HepG2 (cell line): ENCODE data around the gene SENP6. TPM values are rescaled to one million over a fixed set of nuclear protein-coding genes. Genes with fewer than 3 reads are reported as not detected.

Experiments
- ATAC-seq: fragments of 200-7000 bp; cut with Tn5 transposase; 3 replicates; pipeline ENCODE4 v1.9.1; 2020; ENCODE audit warnings: mild to moderate bottlenecking, moderate library complexity
- BruUV-seq: library from RNA; stranded (reverse); fragments of 400-500 nt; replicated peaks from 2 replicates; lab custom pipeline; 2021; lab: Mats Ljungman, UMichigan
- CTCF ChIA-PET: fragments of 300-600 bp; formaldehyde crosslinking; extraction: SDS; loops from one replicate; lab custom pipeline; 2021; ENCODE audit warnings: low total read pairs, inconsistent platforms, low intra/inter-chr PET ratio; lab: Yijun Ruan, JAX
- POLR2A ChIA-PET: fragments of 350-600 bp; sonication (Branson Sonifier 250); formaldehyde crosslinking; loops from one replicate; lab custom pipeline; 2020; ENCODE audit warnings: antibody characterized with exemption, inconsistent platforms; lab: Yijun Ruan, JAX
- DNase-seq: peaks from one replicate; pipeline ENCODE4 v3.0.0-alpha.2; 2015; ENCODE audit warnings: low spot score
- FAIRE-seq: peaks from 3 replicates; lab custom pipeline; 2011; peaks lifted over from hg19 to GRCh38; lab: Jason Lieb, UNC
- H2AFZ ChIP-seq: one replicate; pipeline ENCODE4 v1.6.1; 2011; ENCODE audit warnings: low read length, inconsistent platforms
- H3K27ac ChIP-seq: fragments of 300-600 bp; 3 replicates; pipeline ENCODE4 v1.8.0; 2011; ENCODE audit warnings: mixed run types, mild to moderate bottlenecking, mixed read lengths, low read length, inconsistent platforms; ENCODE audit not compliant: insufficient read depth; ENCODE audit errors: extremely low read length
- H3K27me3 ChIP-seq, 2 experiments: fragments of 200-600 bp in 1 of 2; 2 replicates in 1 of 2; 3 replicates in 1 of 2; pipeline versions ENCODE4 v1.6.0 to v1.8.0; 2011; ENCODE audit warnings: low read length in 2 of 2, mild to moderate bottlenecking in 2 of 2, moderate library complexity in 2 of 2, inconsistent platforms in 1 of 2; ENCODE audit not compliant: insufficient read depth in 2 of 2, control insufficient read depth in 1 of 2
- H3K36me3 ChIP-seq, 2 experiments: fragments of 200-600 bp in 1 of 2; replicated peaks in 1 of 2; 2 replicates in 1 of 2; 3 replicates in 1 of 2; pipeline versions ENCODE4 v1.5.1 to v1.8.0; 2011; ENCODE audit warnings: low read length in 2 of 2, inconsistent platforms in 1 of 2; ENCODE audit not compliant: insufficient read depth in 2 of 2, control insufficient read depth in 1 of 2
- H3K4me1 ChIP-seq: 2 replicates; pipeline ENCODE4 v1.5.1; 2012; ENCODE audit warnings: low read length, inconsistent platforms; ENCODE audit not compliant: insufficient read depth
- H3K4me2 ChIP-seq: 2 replicates; pipeline ENCODE4 v1.6.0; 2011; ENCODE audit warnings: low read depth, low read length, inconsistent platforms
- H3K4me3 ChIP-seq, 3 experiments: fragments of 200-600 bp in 1 of 3; sonication (generic), shearing (Covaris generic) in 1 of 3; replicated peaks in 1 of 3; 2 replicates each; pipeline ENCODE4 v1.5.1; 2011 to 2016; ENCODE audit warnings: low read length in 3 of 3, inconsistent platforms in 2 of 3, low read depth in 2 of 3, mild to moderate bottlenecking in 2 of 3, control low read depth in 1 of 3, mixed read lengths in 1 of 3; ENCODE audit not compliant: insufficient read depth in 1 of 3
- H3K79me2 ChIP-seq: one replicate; pipeline ENCODE4 v1.6.1; 2011; ENCODE audit warnings: low read length, inconsistent platforms; ENCODE audit not compliant: insufficient read depth
- H3K9ac ChIP-seq: 2 replicates; pipeline ENCODE4 v1.6.0; 2011; ENCODE audit warnings: mild to moderate bottlenecking, low read depth, low read length, inconsistent platforms; ENCODE audit not compliant: insufficient read depth
- H3K9me3 ChIP-seq: 2 replicates; pipeline ENCODE4 v1.5.1; 2012; ENCODE audit warnings: mild to moderate bottlenecking, low read length
- H4K20me1 ChIP-seq: 2 replicates; pipeline ENCODE4 v1.6.0; 2011; ENCODE audit warnings: inconsistent platforms, mild to moderate bottlenecking, low read length, moderate library complexity; ENCODE audit not compliant: insufficient read depth
- BCLAF1 ChIP-seq: fragments of 450-650 bp; IDR thresholded peaks from 2 replicates; pipeline ENCODE4 v1.6.1; 2017; ENCODE audit warnings: mild to moderate bottlenecking
- FOXK2 ChIP-seq: fragments of 450-650 bp; IDR thresholded peaks from 2 replicates; pipeline ENCODE4 v1.6.1; 2016
- NPAS2 ChIP-seq: sonication (generic); formaldehyde crosslinking; IDR thresholded peaks from 2 replicates; pipeline ENCODE4 v1.8.0; 2022; ENCODE audit warnings: mild to moderate bottlenecking, missing genetic modification reagents, borderline replicate concordance
- NR0B2 ChIP-seq: sonication (generic); formaldehyde crosslinking; IDR thresholded peaks from 2 replicates; pipeline ENCODE4 v1.4.0; 2020; ENCODE audit warnings: mild to moderate bottlenecking, missing genetic modification reagents
- NR2F6 ChIP-seq, 2 experiments: IDR thresholded peaks; 2 replicates each; pipeline ENCODE4 v1.6.1; 2016; ENCODE audit warnings: antibody characterized with exemption in 1 of 2, mild to moderate bottlenecking in 1 of 2
- REST ChIP-seq, 2 experiments: IDR thresholded peaks; 2 replicates each; pipeline ENCODE4 v1.6.1; 2011 to 2012; ENCODE audit warnings: low read length in 2 of 2, borderline replicate concordance in 1 of 2, low read depth in 1 of 2, mild to moderate bottlenecking in 1 of 2, moderate library complexity in 1 of 2
- SAP130 ChIP-seq: IDR thresholded peaks from 2 replicates; pipeline ENCODE4 v1.6.1; 2016; ENCODE audit warnings: low read depth
- THAP11 ChIP-seq: IDR thresholded peaks from 2 replicates; pipeline ENCODE4 v1.6.1; 2016; ENCODE audit warnings: missing biosample characterization, missing genetic modification reagents
- THYN1 ChIP-seq: sonication (generic); formaldehyde crosslinking; IDR thresholded peaks from 2 replicates; pipeline ENCODE4 v1.8.1; 2023; ENCODE audit warnings: low read depth, mild to moderate bottlenecking, moderate library complexity, missing genetic modification reagents, borderline replicate concordance
- TOPORS ChIP-seq: sonication (generic); formaldehyde crosslinking; IDR thresholded peaks from 2 replicates; pipeline ENCODE4 v1.8.0; 2023; ENCODE audit warnings: mild to moderate bottlenecking, missing genetic modification reagents
- U2AF1 ChIP-seq: fragments of 200-400 bp; formaldehyde crosslinking; optimal IDR thresholded peaks from 2 replicates; pipeline ENCODE3; 2017; ENCODE audit warnings: mild to moderate bottlenecking, low read depth, low read length
- ZBTB49 ChIP-seq: sonication (generic); formaldehyde crosslinking; IDR thresholded peaks from 2 replicates; pipeline ENCODE4 v1.4.0; 2020; ENCODE audit warnings: missing genetic modification reagents, borderline replicate concordance
- ZNF230 ChIP-seq: sonication (generic); formaldehyde crosslinking; IDR thresholded peaks from 2 replicates; pipeline ENCODE4 v1.4.0; 2020; ENCODE audit warnings: mild to moderate bottlenecking, missing genetic modification reagents
- WGBS: methylation state at CpG from one replicate; pipeline ENCODE4 v1.1.6; 2017; ENCODE audit warnings: low lambda C conversion rate; 5-methylcytosine and 5-hydroxymethylcytosine counted together
- in situ Hi-C: cut with HindIII; loops from 2 replicates; pipeline ENCODE4 v1.10.0; 2017; ENCODE audit warnings: low pct_unique_long_range_greater_than_20kb; ENCODE audit not compliant: extremely low pct_ligation_motif_present
- intact Hi-C: fragments of 100-400 bp; cut with micrococcal nuclease; formaldehyde crosslinking; loops from one replicate; pipeline ENCODE4 v1.10.0; 2022; ENCODE audit not compliant: unreplicated experiment
- polyA plus RNA-seq, 8 experiments: library from polyadenylated mRNA; depleted of rRNA in 3 of 8; stranded (reverse) in 7 of 8; unstranded in 1 of 8; fragments of >200 nt; fragmentation: Illumina TruSeq in 4 of 8; extraction: Trizol in 4 of 8; gene quantifications; 2 replicates each; pipeline versions ENCODE4 v1.2.1 to v1.2.3, GENCODE V29; 2011 to 2016; ENCODE audit warnings: low read depth in 4 of 8, missing spikeins in 1 of 8, mixed read lengths in 1 of 8; ENCODE audit not compliant: insufficient read depth in 1 of 8
- total RNA-seq, 5 experiments: library from RNA; depleted of rRNA; stranded (reverse); fragments of >200 nt; fragmentation: Illumina TruSeq; extraction: Trizol; gene quantifications; 2 replicates each; pipeline ENCODE4 v1.2.3, GENCODE V29; 2016; ENCODE audit warnings: low read depth in 1 of 5

Gene SENP6
- total and polyA plus RNA-seq, 2 of the 13 experiments (the other 11 are each of a cell fraction or from before 2014, with no cell fraction given): 21.9 to 50.1 TPM

- H3K4me1 ChIP-seq: peaks cover 71% of the 10 kb centered on the region
- H4K20me1 ChIP-seq: peaks cover 76% of the 10 kb centered on the region
- H3K4me3 ChIP-seq: no peak overlapping the region
- DNase-seq (no peak), ATAC-seq (no peak), FAIRE-seq (no peak)
- in situ Hi-C loops: no loop called here
- no peak overlapping the region for H3K4me2 ChIP-seq
- peaks cover 98% of the 10 kb centered on the region for H3K79me2 ChIP-seq
- no peaks in the 10 kb centered on the region for H3K9me3 ChIP-seq
- ChIA-PET POLR2A (no interaction called here), CTCF (no interaction called here)
- no peak overlapping the region for H2AFZ ChIP-seq
- intact Hi-C loops: no loop called here
- no peaks in the 10 kb centered on the region; a peak in 1 of 5 replicates for H3K36me3 ChIP-seq
- no TSS peak for BruUV-seq
- no peaks in the 10 kb centered on the region for H3K27me3 ChIP-seq
- H3K27ac ChIP-seq: no peak overlapping the region
- 94% methylated on average over 3 of the region's 3 CpGs for WGBS
- H3K9ac ChIP-seq: no peak overlapping the region
- TF ChIP-seq BCLAF1: no peak
- no peak for TF ChIP-seq SAP130 (CRISPR knock-in tag)
- TF ChIP-seq REST (IDR thresholded peaks at IDR 0.05; ENCODE audit: borderline replicate concordance in 1 of 2, low read depth in 1 of 2, low read length in 2 of 2): no peak
- no peak for TF ChIP-seq THAP11 (CRISPR knock-in tag)
- TF ChIP-seq NR0B2 (CRISPR knock-in tag): no peak
- no peak for TF ChIP-seq ZNF230 (CRISPR knock-in tag)
- TF ChIP-seq NPAS2 (CRISPR knock-in tag): no peak
- TF ChIP-seq NR2F6 (IDR thresholded peaks at IDR 0.05): no peak
- TF ChIP-seq NR2F6 (CRISPR knock-in tag; IDR thresholded peaks at IDR 0.05): no peak
- no peak for TF ChIP-seq TOPORS (CRISPR knock-in tag)
- TF ChIP-seq THYN1: no peak
- TF ChIP-seq U2AF1: no peak
- no peak for TF ChIP-seq FOXK2
- TF ChIP-seq ZBTB49 (CRISPR knock-in tag): no peak
Measured at GRCh38 chr6:75608304-75608703, 6.6 kb downstream of the SENP6 start.
